Upper lobe of left lung (tissue), 4 donors: ENCODE data around the gene ZBTB38.

Experiments used
- CTCF ChIP-seq, 6 experiments: fragments of 450-650 bp in 4 of 6; fragments of 200-600 bp in 2 of 6; sonication (generic) in 2 of 6; IDR thresholded peaks; one replicate each; pipeline ENCODE4 v1.5.1; 2016 to 2019; ENCODE audit warnings: antibody characterized with exemption in 6 of 6
- EP300 ChIP-seq, 4 donors: sonication (generic); formaldehyde crosslinking; IDR thresholded peaks; one replicate each; pipeline ENCODE4 v1.5.1; 2017; ENCODE audit warnings: antibody characterized with exemption in 4 of 4, control low read depth in 2 of 4
- POLR2A ChIP-seq, 4 donors: fragments of 450-650 bp; IDR thresholded peaks; one replicate each; pipeline ENCODE4 v1.5.1; 2016 to 2017; ENCODE audit warnings: antibody characterized with exemption in 4 of 4, mild to moderate bottlenecking in 2 of 4

DNA sequence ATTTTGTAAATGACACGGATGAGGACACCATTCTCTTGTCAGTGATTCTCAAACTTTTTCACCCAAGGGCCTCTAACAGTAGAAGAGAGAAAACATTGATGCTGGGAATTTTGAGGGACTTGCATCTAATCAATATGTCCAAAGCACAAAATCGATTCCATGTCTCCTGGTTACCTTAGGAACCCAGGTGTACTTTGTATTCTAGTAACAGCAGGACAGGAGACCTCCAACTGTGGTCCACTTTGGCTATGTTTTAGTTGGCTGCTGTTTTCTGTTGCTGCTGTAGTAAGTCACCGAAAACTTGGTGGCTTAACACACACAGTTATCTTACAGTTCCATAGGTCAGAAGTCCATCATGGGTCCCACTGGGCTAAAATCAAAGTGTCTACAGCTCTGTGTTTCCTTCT lies 24.4 kb upstream of the ZBTB38 start:
- no peak for TF ChIP-seq CTCF (IDR thresholded peaks at IDR 0.05)
- no peak for TF ChIP-seq POLR2A (IDR thresholded peaks at IDR 0.05)
- no peak for TF ChIP-seq EP300 (IDR thresholded peaks at IDR 0.05)
